IMR-90 (cell line): Measurements from ENCODE around the gene OPTC. TPM values are rescaled to one million over a fixed set of nuclear protein-coding genes. Genes with fewer than 3 reads are reported as not detected.

ENCODE experiments used
- ATAC-seq: fragments of 200-7000 bp; cut with Tn5 transposase; 2 replicates; pipeline ENCODE4 v1.9.1; 2020; ENCODE audit warnings: low read depth, mild to moderate bottlenecking, moderate library complexity
- BruUV-seq: library from RNA; stranded (reverse); fragments of 400-500 nt; replicated peaks from 2 replicates; lab custom pipeline; 2021; lab: Mats Ljungman, UMichigan
- CTCF ChIA-PET: fragments of 300-600 bp; formaldehyde crosslinking; extraction: SDS; loops from one replicate; lab custom pipeline; 2021; ENCODE audit warnings: antibody characterized with exemption; lab: Yijun Ruan, JAX
- POLR2A ChIA-PET: fragments of 300-600 bp; sonication (Branson Sonifier 250); formaldehyde crosslinking; loops from one replicate; lab custom pipeline; 2022; ENCODE audit warnings: antibody characterized with exemption; ENCODE audit not compliant: unreplicated experiment; lab: Charles Lee
- DNase-seq: peaks from one replicate; pipeline ENCODE4 v3.0.0; 2013
- H2AFZ ChIP-seq: replicated peaks from 2 replicates; pipeline ENCODE3; 2013; ENCODE audit warnings: low read length, mild to moderate bottlenecking; ENCODE audit not compliant: poor library complexity
- H2AK5ac ChIP-seq: 2 replicates; pipeline ENCODE4 v1.6.1; 2013; ENCODE audit warnings: low read depth, low read length, inconsistent platforms
- H2AK9ac ChIP-seq: replicated peaks from 2 replicates; pipeline ENCODE3; 2013; ENCODE audit warnings: mild to moderate bottlenecking, low read depth, low read length, moderate library complexity; ENCODE audit not compliant: poor library complexity
- H2BK120ac ChIP-seq: 2 replicates; pipeline ENCODE4 v1.6.1; 2013; ENCODE audit warnings: low read depth, low read length, inconsistent platforms
- H2BK15ac ChIP-seq: 3 replicates; pipeline ENCODE4 v1.6.1; 2013; ENCODE audit warnings: low read depth, low read length, inconsistent platforms
- H2BK20ac ChIP-seq: 2 replicates; pipeline ENCODE4 v1.6.1; 2013; ENCODE audit warnings: low read depth, mild to moderate bottlenecking, inconsistent platforms, low read length, moderate library complexity
- H2BK5ac ChIP-seq: 2 replicates; pipeline ENCODE4 v1.6.1; 2013; ENCODE audit warnings: mild to moderate bottlenecking, low read depth, low read length, inconsistent platforms; ENCODE audit not compliant: poor library complexity, severe bottlenecking
- H3K14ac ChIP-seq: replicated peaks from 2 replicates; pipeline ENCODE4 v1.6.1; 2013; ENCODE audit warnings: low read depth, low read length, inconsistent platforms
- H3K18ac ChIP-seq: 2 replicates; pipeline ENCODE4 v1.6.1; 2013; ENCODE audit warnings: low read depth, low read length, control low read depth
- H3K23ac ChIP-seq: 2 replicates; pipeline ENCODE4 v1.6.1; 2013; ENCODE audit warnings: low read depth, low read length, inconsistent platforms
- H3K27ac ChIP-seq: 2 replicates; pipeline ENCODE4 v1.5.1; 2013; ENCODE audit warnings: mild to moderate bottlenecking, control low read depth, low read length; ENCODE audit not compliant: insufficient read depth
- H3K27me3 ChIP-seq: 2 replicates; pipeline ENCODE4 v1.6.1; 2013; ENCODE audit warnings: low read length; ENCODE audit not compliant: control insufficient read depth, insufficient read depth
- H3K36me3 ChIP-seq: 2 replicates; pipeline ENCODE4 v1.6.1; 2013; ENCODE audit warnings: low read length, mixed read lengths; ENCODE audit not compliant: control insufficient read depth, insufficient read depth
- H3K4ac ChIP-seq: 2 replicates; pipeline ENCODE4 v1.6.1; 2013; ENCODE audit warnings: low read depth, low read length, inconsistent platforms
- H3K4me1 ChIP-seq: 2 replicates; pipeline ENCODE4 v1.6.1; 2013; ENCODE audit warnings: low read length, mixed read lengths; ENCODE audit not compliant: control insufficient read depth, insufficient read depth
- H3K4me2 ChIP-seq: 2 replicates; pipeline ENCODE4 v1.6.1; 2013; ENCODE audit warnings: low read depth, mild to moderate bottlenecking, control low read depth, low read length, moderate library complexity
- H3K4me3 ChIP-seq: 2 replicates; pipeline ENCODE4 v1.5.1; 2013; ENCODE audit warnings: low read depth, mild to moderate bottlenecking, control low read depth, low read length, moderate library complexity; ENCODE audit not compliant: insufficient read depth
- H3K56ac ChIP-seq: 2 replicates; pipeline ENCODE4 v1.6.1; 2013; ENCODE audit warnings: low read length, inconsistent platforms; ENCODE audit not compliant: insufficient read depth; ENCODE audit errors: extremely low read depth
- H3K79me1 ChIP-seq, 2 experiments: 2 replicates each; pipeline ENCODE4 v1.6.1; 2013; ENCODE audit warnings: low read length in 2 of 2, inconsistent platforms in 1 of 2, low read depth in 1 of 2
- H3K9ac ChIP-seq: 2 replicates; pipeline ENCODE4 v1.6.1; 2013; ENCODE audit warnings: low read depth, low read length, control low read depth
- H3K9me1 ChIP-seq: 2 replicates; pipeline ENCODE4 v1.6.1; 2013; ENCODE audit warnings: low read length, inconsistent platforms; ENCODE audit not compliant: insufficient read depth
- H3K9me3 ChIP-seq: 2 replicates; pipeline ENCODE4 v1.6.1; 2013; ENCODE audit warnings: low read length; ENCODE audit not compliant: control insufficient read depth, insufficient read depth
- H4K20me1 ChIP-seq: 2 replicates; pipeline ENCODE4 v1.6.1; 2013; ENCODE audit warnings: low read length, inconsistent platforms; ENCODE audit not compliant: insufficient read depth
- H4K5ac ChIP-seq: 2 replicates; pipeline ENCODE4 v1.6.1; 2013; ENCODE audit warnings: mild to moderate bottlenecking, low read depth, low read length, control low read depth
- H4K8ac ChIP-seq, 2 experiments: 2 replicates each; pipeline ENCODE4 v1.6.1; 2013; ENCODE audit warnings: low read depth in 2 of 2, low read length in 2 of 2, control low read depth in 1 of 2, inconsistent platforms in 1 of 2
- H4K91ac ChIP-seq: 2 replicates; pipeline ENCODE4 v1.6.1; 2013; ENCODE audit warnings: low read depth, low read length, inconsistent platforms; ENCODE audit not compliant: insufficient read depth
- BHLHE40 ChIP-seq: fragments of 150-350 bp; IDR thresholded peaks from 2 replicates; pipeline ENCODE4 v1.6.1; 2016; ENCODE audit warnings: mild to moderate bottlenecking, low read depth, low read length
- CEBPB ChIP-seq: IDR thresholded peaks from 2 replicates; pipeline ENCODE4 v1.6.1; 2012; ENCODE audit warnings: low read depth, low read length, improper control_type of control experiment
- FOS ChIP-seq: fragments of 150-350 bp; IDR thresholded peaks from 2 replicates; pipeline ENCODE4 v1.6.1; 2016; ENCODE audit warnings: low read depth, low read length
- MAFK ChIP-seq: IDR thresholded peaks from 2 replicates; pipeline ENCODE4 v1.6.1; 2012; ENCODE audit warnings: low read depth, low read length, improper control_type of control experiment
- MAZ ChIP-seq: IDR thresholded peaks from 2 replicates; pipeline ENCODE4 v1.6.1; 2012; ENCODE audit warnings: low read depth, mild to moderate bottlenecking, low read length, improper control_type of control experiment, moderate library complexity, borderline replicate concordance
- MXI1 ChIP-seq: IDR thresholded peaks from 2 replicates; pipeline ENCODE4 v1.6.1; 2012; ENCODE audit warnings: low read depth, mild to moderate bottlenecking, low read length, moderate library complexity, borderline replicate concordance
- NFE2L2 ChIP-seq: fragments of 150-350 bp; IDR thresholded peaks from 2 replicates; pipeline ENCODE4 v1.6.1; 2016; ENCODE audit warnings: low read depth, mild to moderate bottlenecking, low read length
- RAD21 ChIP-seq: IDR thresholded peaks from 2 replicates; pipeline ENCODE4 v1.6.1; 2012; ENCODE audit warnings: low read length, improper control_type of control experiment
- RCOR1 ChIP-seq: IDR thresholded peaks from 2 replicates; pipeline ENCODE4 v1.6.1; 2012; ENCODE audit warnings: mild to moderate bottlenecking, low read length, improper control_type of control experiment; ENCODE audit not compliant: insufficient replicate concordance
- RFX5 ChIP-seq: IDR thresholded peaks from 2 replicates; pipeline ENCODE4 v1.8.0; 2012; ENCODE audit warnings: low read depth, mild to moderate bottlenecking, low read length, moderate library complexity
- SMC3 ChIP-seq: fragments of 150-350 bp; IDR thresholded peaks from 2 replicates; pipeline ENCODE4 v1.6.1; 2016; ENCODE audit warnings: low read depth, mild to moderate bottlenecking, antibody characterized with exemption, low read length, moderate library complexity
- WGBS, 2 experiments: methylation state at CpG; one replicate each; pipeline versions ENCODE4 v1.1.5 to v1.1.7; 2013; ENCODE audit warnings: missing lambda C conversion rate in 2 of 2; ENCODE audit not compliant: insufficient read length in 1 of 2; ENCODE audit errors: extremely low coverage in 2 of 2; 5-methylcytosine and 5-hydroxymethylcytosine counted together
- dilution Hi-C: fragments of 300-500 bp; cut with HindIII; formaldehyde crosslinking; loops from one replicate; pipeline ENCODE4 v1.14.3; 2018; ENCODE audit warnings: low sequenced_read_pairs; ENCODE audit not compliant: unreplicated experiment
- in situ Hi-C: fragments of 300-500 bp; cut with MboI; formaldehyde crosslinking; loops from 3 replicates; pipeline ENCODE4 v1.14.3; 2019; ENCODE audit warnings: low sequenced_read_pairs, inconsistent platforms, mixed read lengths
- intact Hi-C: fragments of 100-400 bp; cut with micrococcal nuclease; formaldehyde crosslinking; loops from 2 replicates; pipeline ENCODE4 v1.10.0; 2022
- polyA plus RNA-seq, 3 experiments: library from polyadenylated mRNA; depleted of rRNA; stranded (reverse); fragments of >200 nt; gene quantifications; 2 replicates each; pipeline ENCODE4 v1.2.3, GENCODE V29; 2012; ENCODE audit warnings: low replicate concordance in 1 of 3
- total RNA-seq: library from RNA; depleted of rRNA; stranded (reverse); fragments of >200 nt; gene quantifications from 2 replicates; pipeline ENCODE4 v1.2.3, GENCODE V29; 2012
- TF ChIP-seq, protein P1 (sequence below): conservative IDR thresholded peaks from 2 replicates; pipeline ENCODE4 v1.5.1; 2012; ENCODE audit warnings: mild to moderate bottlenecking, low read depth, low read length, improper control_type of control experiment
- TF ChIP-seq, protein P2 (sequence below): fragments of 150-350 bp; IDR thresholded peaks from 2 replicates; pipeline ENCODE4 v1.6.1; 2016; ENCODE audit warnings: low read depth, mild to moderate bottlenecking, low read length, moderate library complexity, borderline replicate concordance

OPTC gene
- total and polyA plus RNA-seq, 2 of the 4 experiments (the other 2 are of a cell fraction) = not detected

DNA sequence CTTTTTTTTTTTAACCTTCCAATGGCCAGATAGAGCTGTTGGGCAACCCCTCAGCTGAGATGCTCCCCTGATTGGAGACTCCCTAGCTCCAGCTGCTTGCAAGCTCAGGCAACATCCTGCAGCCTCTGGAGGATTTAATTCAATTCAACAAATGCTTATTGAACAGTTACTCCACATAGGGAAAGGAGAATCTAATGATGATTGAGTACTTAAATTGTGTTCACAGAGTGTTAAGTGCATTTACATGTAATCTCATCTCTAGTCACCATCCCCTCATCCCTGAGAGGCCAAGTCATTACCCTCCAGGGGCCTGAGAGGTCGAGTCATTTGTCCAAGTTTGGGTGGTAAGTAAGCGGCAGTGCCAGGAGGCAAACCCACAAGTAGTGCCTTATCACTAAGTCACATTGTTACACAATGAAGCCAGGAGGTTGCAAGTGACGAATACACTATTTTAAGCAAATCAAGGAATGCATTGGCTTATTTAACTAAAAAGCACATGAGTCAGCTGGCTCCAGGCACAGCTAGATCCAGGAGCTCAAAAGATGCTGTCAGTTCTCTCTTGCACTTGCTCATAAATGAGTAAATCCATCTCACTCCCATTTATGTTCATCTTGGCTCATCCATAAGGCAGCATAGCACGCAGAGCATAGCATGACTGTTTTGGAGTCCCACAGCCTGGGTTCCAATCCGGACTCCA is 64.3 kb downstream of the OPTC start:
- Histone ChIP-seq H3K14ac (peak overlapping the region; percentile 99), H2AK5ac (peak overlapping the region; percentile 95), H4K20me1 (no peaks in the 10 kb centered on the region), H3K4ac (peak overlapping the region; percentile 100), H3K18ac (peak overlapping the region; percentile 80; the same call in 1 of the 2 replicates), H3K9me3 (no peaks in the 10 kb centered on the region), H3K4me2 (peak overlapping the region; percentile 64), H3K79me1 (peaks cover 0 to 23% of the 10 kb centered on the region in 2 experiments; a peak in 2 of 4 replicates), H3K27me3 (no peaks in the 10 kb centered on the region), H2BK120ac (peak overlapping the region; percentile 100), H2BK15ac (peak overlapping the region; percentile 76; the same call in 2 of the 3 replicates), H3K4me1 (peaks cover 35% of the 10 kb centered on the region), H2AFZ (no peak overlapping the region), H2BK20ac (peak overlapping the region; percentile 99), H4K5ac (0 out of 2 replicates have a peak overlapping the region, but pooled peaks have one; percentile 1), H3K9me1 (peaks cover 36% of the 10 kb centered on the region), H3K27ac (peak overlapping the region; percentile 92), H3K56ac (peak overlapping the region; percentile 89), H3K4me3 (no peak overlapping the region), H2AK9ac (peak overlapping the region; percentile 98), H4K91ac (peak overlapping the region; percentile 99), H3K9ac (peak overlapping the region; percentile 61; the same call in 1 of the 2 replicates), H2BK5ac (peak overlapping the region; percentile 98), H3K23ac (peak overlapping the region; percentile 99), H3K36me3 (no peaks in the 10 kb centered on the region), H4K8ac (peak overlapping the region; percentile 84 to 97)
- in situ Hi-C loops (no loop called here), dilution Hi-C loops (no loop called here), intact Hi-C loops (loop anchor here (1.0 to 5.0 kb wide), 4 partner anchors 49 to 239 kb away; partner anchors contain the start of genes ZBED6 and ZC3H11A)
- DNase-seq (peak; percentile 100), ATAC-seq (peak; percentile 69)
- BruUV-seq = no TSS peak
- POLR2A ChIA-PET = interaction anchor here (0.5 kb wide), 1 partner anchor 194 kb away, joined by 6 read pairs; no protein-coding TSS in a partner anchor
- CTCF ChIA-PET = interaction anchor here (0.6 to 0.7 kb wide), 2 partner anchors 22 to 67 kb away, joined by 3 read pairs; no protein-coding TSS in a partner anchor
- 0% methylated on average over 2 of the region's 5 CpGs; no CpG with 5 or more reads in 1 of the 2 experiments for WGBS, 2 experiments
- TF ChIP-seq, protein P1, sequence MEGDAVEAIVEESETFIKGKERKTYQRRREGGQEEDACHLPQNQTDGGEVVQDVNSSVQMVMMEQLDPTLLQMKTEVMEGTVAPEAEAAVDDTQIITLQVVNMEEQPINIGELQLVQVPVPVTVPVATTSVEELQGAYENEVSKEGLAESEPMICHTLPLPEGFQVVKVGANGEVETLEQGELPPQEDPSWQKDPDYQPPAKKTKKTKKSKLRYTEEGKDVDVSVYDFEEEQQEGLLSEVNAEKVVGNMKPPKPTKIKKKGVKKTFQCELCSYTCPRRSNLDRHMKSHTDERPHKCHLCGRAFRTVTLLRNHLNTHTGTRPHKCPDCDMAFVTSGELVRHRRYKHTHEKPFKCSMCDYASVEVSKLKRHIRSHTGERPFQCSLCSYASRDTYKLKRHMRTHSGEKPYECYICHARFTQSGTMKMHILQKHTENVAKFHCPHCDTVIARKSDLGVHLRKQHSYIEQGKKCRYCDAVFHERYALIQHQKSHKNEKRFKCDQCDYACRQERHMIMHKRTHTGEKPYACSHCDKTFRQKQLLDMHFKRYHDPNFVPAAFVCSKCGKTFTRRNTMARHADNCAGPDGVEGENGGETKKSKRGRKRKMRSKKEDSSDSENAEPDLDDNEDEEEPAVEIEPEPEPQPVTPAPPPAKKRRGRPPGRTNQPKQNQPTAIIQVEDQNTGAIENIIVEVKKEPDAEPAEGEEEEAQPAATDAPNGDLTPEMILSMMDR = no peak
- TF ChIP-seq SMC3 = 0 out of 2 replicates have a peak, but pooled peaks have one; percentile 13
- 0 out of 2 replicates have a peak, but pooled peaks have one; percentile 29 for TF ChIP-seq RFX5
- TF ChIP-seq MXI1 = peak; percentile 43; the same call in 1 of the 2 replicates
- peak; percentile 72; the same call in 1 of the 2 replicates for TF ChIP-seq MAFK
- TF ChIP-seq, protein P2, sequence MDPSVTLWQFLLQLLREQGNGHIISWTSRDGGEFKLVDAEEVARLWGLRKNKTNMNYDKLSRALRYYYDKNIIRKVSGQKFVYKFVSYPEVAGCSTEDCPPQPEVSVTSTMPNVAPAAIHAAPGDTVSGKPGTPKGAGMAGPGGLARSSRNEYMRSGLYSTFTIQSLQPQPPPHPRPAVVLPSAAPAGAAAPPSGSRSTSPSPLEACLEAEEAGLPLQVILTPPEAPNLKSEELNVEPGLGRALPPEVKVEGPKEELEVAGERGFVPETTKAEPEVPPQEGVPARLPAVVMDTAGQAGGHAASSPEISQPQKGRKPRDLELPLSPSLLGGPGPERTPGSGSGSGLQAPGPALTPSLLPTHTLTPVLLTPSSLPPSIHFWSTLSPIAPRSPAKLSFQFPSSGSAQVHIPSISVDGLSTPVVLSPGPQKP = no peak
- peak; percentile 92 for TF ChIP-seq FOS
- peak; percentile 54; the same call in 1 of the 2 replicates for TF ChIP-seq MAZ
- peak; percentile 79 for TF ChIP-seq BHLHE40
- peak; percentile 41 for TF ChIP-seq RAD21
- peak; percentile 99 for TF ChIP-seq CEBPB
- TF ChIP-seq NFE2L2 = peak; percentile 71; the same call in 1 of the 2 replicates
- peak; percentile 94 for TF ChIP-seq RCOR1
